Measurements from ENCODE around the gene RAPGEF4. TPM values are rescaled to one million over a fixed set of nuclear protein-coding genes. Genes with fewer than 3 reads are reported as not detected.

The RAPGEF4 gene
- total and polyA plus RNA-seq, 2 of the 4 experiments (the other 2 are of a cell fraction), result 1.7 to 3.2 TPM

DNA sequence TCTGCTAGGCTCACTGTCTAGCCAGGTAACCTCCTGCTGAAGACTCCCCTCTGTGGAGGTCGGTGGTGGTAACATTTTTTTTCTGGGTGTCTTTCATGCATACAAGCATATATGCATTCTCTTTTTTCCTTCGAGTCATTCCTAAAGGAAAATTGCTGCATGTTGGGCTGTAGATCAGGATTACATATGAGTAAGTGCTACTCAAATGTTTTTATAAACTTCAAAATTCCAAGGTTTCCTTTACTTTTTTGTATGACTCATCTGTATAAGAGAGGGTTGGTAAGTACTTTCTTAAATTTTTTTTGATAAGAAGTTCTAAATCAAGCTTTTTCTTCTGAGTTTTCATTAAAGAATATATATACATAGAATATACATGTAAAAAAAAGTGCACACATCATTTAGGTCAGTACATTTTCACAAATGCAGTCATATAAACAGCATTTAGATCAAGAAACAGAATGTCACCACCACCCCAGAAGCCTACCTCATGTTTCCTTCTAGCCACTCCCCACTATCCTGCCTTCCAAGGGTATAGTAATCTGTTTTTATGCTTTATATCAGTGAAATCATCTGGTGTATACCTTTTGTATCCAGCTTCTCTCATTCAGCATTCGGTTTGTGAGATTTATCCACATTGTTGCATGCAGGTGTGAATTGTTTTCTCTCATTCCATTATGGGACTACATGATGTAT, 212.0 kb downstream of the RAPGEF4 start (continued):
- TF ChIP-seq, protein P1, sequence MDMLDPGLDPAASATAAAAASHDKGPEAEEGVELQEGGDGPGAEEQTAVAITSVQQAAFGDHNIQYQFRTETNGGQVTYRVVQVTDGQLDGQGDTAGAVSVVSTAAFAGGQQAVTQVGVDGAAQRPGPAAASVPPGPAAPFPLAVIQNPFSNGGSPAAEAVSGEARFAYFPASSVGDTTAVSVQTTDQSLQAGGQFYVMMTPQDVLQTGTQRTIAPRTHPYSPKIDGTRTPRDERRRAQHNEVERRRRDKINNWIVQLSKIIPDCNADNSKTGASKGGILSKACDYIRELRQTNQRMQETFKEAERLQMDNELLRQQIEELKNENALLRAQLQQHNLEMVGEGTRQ (IDR thresholded peaks at IDR 0.05; ENCODE audit: low read depth, low read length), result no peak

DNA sequence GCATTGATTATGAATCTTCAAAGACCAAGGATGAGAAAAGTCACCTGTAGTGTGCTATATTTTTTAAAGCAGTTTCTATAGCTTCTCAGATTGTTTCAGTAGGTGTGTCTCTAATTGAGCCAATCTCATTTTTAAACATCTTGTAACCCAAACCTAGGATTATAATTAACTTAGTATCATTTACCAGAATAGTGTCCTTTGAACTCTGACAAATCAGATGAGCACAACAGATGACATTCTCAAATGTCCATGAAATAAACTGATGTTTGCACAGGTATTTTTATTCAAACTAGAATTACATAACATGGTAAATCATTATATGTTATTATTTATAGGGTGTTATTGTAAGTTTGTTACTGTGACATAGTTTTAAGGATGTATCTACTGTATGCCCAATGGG, 213.9 kb downstream of the RAPGEF4 start:
- no peak overlapping the region for H3K9ac ChIP-seq (ENCODE audit: low read depth, low read length)
- peaks cover 9% of the 10 kb centered on the region for H3K4me1 ChIP-seq (ENCODE audit: control insufficient read depth, insufficient read depth, low read length)
- no peak overlapping the region for H4K5ac ChIP-seq (ENCODE audit: low read depth, low read length)
- H2BK20ac ChIP-seq (ENCODE audit: low read depth, low read length), result no peak overlapping the region
- no peaks in the 10 kb centered on the region for H3K27me3 ChIP-seq (ENCODE audit: control insufficient read depth, insufficient read depth, low read length)
- H2BK15ac ChIP-seq (ENCODE audit: low read depth, low read length), result no peak overlapping the region
- H2AFZ ChIP-seq (replicated peaks; ENCODE audit: low read length, poor library complexity), result no peak overlapping the region
- no peaks in the 10 kb centered on the region for H4K20me1 ChIP-seq (ENCODE audit: insufficient read depth, low read length)
- H4K91ac ChIP-seq (ENCODE audit: insufficient read depth, low read depth, low read length), result no peak overlapping the region
- H3K56ac ChIP-seq (ENCODE audit: extremely low read depth, insufficient read depth, low read length), result no peak overlapping the region
- ATAC-seq (ENCODE audit: low read depth) (no peak), DNase-seq (no peak)
- H4K8ac ChIP-seq (ENCODE audit: low read depth in 2 of 2, low read length in 2 of 2), result no peak overlapping the region
- dilution Hi-C loops (cut with HindIII; ENCODE audit: low sequenced_read_pairs, unreplicated experiment) (no loop called here), intact Hi-C loops (cut with micrococcal nuclease) (loop anchor here (10.0 kb wide), 1 partner anchor 235 kb away; no protein-coding TSS in a partner anchor), in situ Hi-C loops (cut with MboI; ENCODE audit: low sequenced_read_pairs) (no loop called here)
- H3K9me1 ChIP-seq (ENCODE audit: insufficient read depth, low read length), result 0 out of 2 replicates have a peak, but pooled peaks cover 7% of the 10 kb centered on the region
- H3K79me1 ChIP-seq (ENCODE audit: low read depth in 1 of 2, low read length in 2 of 2), result no peaks in the 10 kb centered on the region
- ChIA-PET CTCF (no interaction called here), POLR2A (ENCODE audit: unreplicated experiment) (no interaction called here)
- no peak overlapping the region for H3K18ac ChIP-seq (ENCODE audit: low read depth, low read length)
- H3K4me3 ChIP-seq (ENCODE audit: insufficient read depth, low read depth, low read length), result no peak overlapping the region
- no peaks in the 10 kb centered on the region for H3K36me3 ChIP-seq (ENCODE audit: control insufficient read depth, insufficient read depth, low read length)
- no peak overlapping the region for H2BK5ac ChIP-seq (ENCODE audit: low read depth, low read length, poor library complexity, severe bottlenecking)
- H3K27ac ChIP-seq (ENCODE audit: insufficient read depth, low read length), result no peak overlapping the region
- no peak overlapping the region for H3K14ac ChIP-seq (replicated peaks; ENCODE audit: low read depth, low read length)
- BruUV-seq (replicated peaks), result no TSS peak
- no peak overlapping the region for H3K4ac ChIP-seq (ENCODE audit: low read depth, low read length)
- no peak overlapping the region for H3K23ac ChIP-seq (ENCODE audit: low read depth, low read length)
- TF ChIP-seq RFX5 (IDR thresholded peaks at IDR 0.05; ENCODE audit: low read depth, low read length) (no peak), RAD21 (IDR thresholded peaks at IDR 0.05; ENCODE audit: low read length) (no peak), MXI1 (IDR thresholded peaks at IDR 0.05; ENCODE audit: borderline replicate concordance, low read depth, low read length) (no peak), FOS (IDR thresholded peaks at IDR 0.05; ENCODE audit: low read depth, low read length) (no peak), POLR2A (IDR thresholded peaks at IDR 0.05; ENCODE audit: low read depth, low read length) (no peak), NFE2L2 (IDR thresholded peaks at IDR 0.05; ENCODE audit: low read depth, low read length) (no peak), RCOR1 (IDR thresholded peaks at IDR 0.05; ENCODE audit: insufficient replicate concordance, low read length) (no peak)
- TF ChIP-seq, protein P2, sequence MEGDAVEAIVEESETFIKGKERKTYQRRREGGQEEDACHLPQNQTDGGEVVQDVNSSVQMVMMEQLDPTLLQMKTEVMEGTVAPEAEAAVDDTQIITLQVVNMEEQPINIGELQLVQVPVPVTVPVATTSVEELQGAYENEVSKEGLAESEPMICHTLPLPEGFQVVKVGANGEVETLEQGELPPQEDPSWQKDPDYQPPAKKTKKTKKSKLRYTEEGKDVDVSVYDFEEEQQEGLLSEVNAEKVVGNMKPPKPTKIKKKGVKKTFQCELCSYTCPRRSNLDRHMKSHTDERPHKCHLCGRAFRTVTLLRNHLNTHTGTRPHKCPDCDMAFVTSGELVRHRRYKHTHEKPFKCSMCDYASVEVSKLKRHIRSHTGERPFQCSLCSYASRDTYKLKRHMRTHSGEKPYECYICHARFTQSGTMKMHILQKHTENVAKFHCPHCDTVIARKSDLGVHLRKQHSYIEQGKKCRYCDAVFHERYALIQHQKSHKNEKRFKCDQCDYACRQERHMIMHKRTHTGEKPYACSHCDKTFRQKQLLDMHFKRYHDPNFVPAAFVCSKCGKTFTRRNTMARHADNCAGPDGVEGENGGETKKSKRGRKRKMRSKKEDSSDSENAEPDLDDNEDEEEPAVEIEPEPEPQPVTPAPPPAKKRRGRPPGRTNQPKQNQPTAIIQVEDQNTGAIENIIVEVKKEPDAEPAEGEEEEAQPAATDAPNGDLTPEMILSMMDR (conservative IDR thresholded peaks at IDR 0.05; ENCODE audit: low read depth, low read length), result no peak
- H3K9me3 ChIP-seq (ENCODE audit: control insufficient read depth, insufficient read depth, low read length), result no peaks in the 10 kb centered on the region
- no peak overlapping the region for H2BK120ac ChIP-seq (ENCODE audit: low read depth, low read length)
- H2AK9ac ChIP-seq (replicated peaks; ENCODE audit: low read depth, low read length, poor library complexity), result no peak overlapping the region
- H2AK5ac ChIP-seq (ENCODE audit: low read depth, low read length), result no peak overlapping the region
- H3K4me2 ChIP-seq (ENCODE audit: low read depth, low read length), result no peak overlapping the region

Measured in IMR-90 (cell line).